Tibial nerve (tissue), 4 donors: ENCODE data around the gene VARS2.
"Not testable (repeated sequence)": the region's sequence is repeated elsewhere in the genome, so short reads cannot be mapped to it uniquely, and the experiment has no call there.

Source experiments
- CTCF ChIP-seq, 5 experiments: fragments of 200-600 bp in 3 of 5; fragments of 450-650 bp in 2 of 5; sonication (generic) in 3 of 5; IDR thresholded peaks; one replicate each; pipeline ENCODE4 v1.5.1; 2016 to 2019; ENCODE audit warnings: antibody characterized with exemption in 5 of 5, mild to moderate bottlenecking in 3 of 5, moderate library complexity in 2 of 5
- EP300 ChIP-seq, 2 donors: sonication (generic); formaldehyde crosslinking; IDR thresholded peaks; one replicate each; pipeline ENCODE4 v1.6.1; 2017; ENCODE audit warnings: antibody characterized with exemption in 2 of 2, mild to moderate bottlenecking in 1 of 2

- TF ChIP-seq EP300, CTCF (IDR thresholded peaks at IDR 0.05): not testable (repeated sequence)
Observed at GRCh38 chr6:30869241-30869749, 44.7 kb upstream of the VARS2 start.
